HCT116 (cell line): ENCODE data around the gene TUBA4B.
A peak's percentile ranks its signal among the peaks of the same experiment; 100 is the strongest.

ENCODE experiments used
- CEBPB ChIP-seq: IDR thresholded peaks from 2 replicates; pipeline ENCODE4 v1.6.1; 2012; ENCODE audit warnings: low read depth
- CTCF ChIP-seq, 3 experiments: fragments of 200-600 bp in 1 of 3; sonication (generic) in 1 of 3; IDR thresholded peaks in 2 of 3; conservative IDR thresholded peaks in 1 of 3; 2 replicates each; pipeline ENCODE4 v1.5.1; 2012 to 2017; ENCODE audit warnings: low read depth in 2 of 3, low read length in 2 of 3, antibody characterized with exemption in 1 of 3, borderline replicate concordance in 1 of 3, control low read depth in 1 of 3, mild to moderate bottlenecking in 1 of 3, mixed read lengths in 1 of 3, mixed run types in 1 of 3, moderate library complexity in 1 of 3; ENCODE audit not compliant: insufficient read depth in 1 of 3
- EGR1 ChIP-seq: IDR thresholded peaks from 2 replicates; pipeline ENCODE4 v1.6.1; 2012; ENCODE audit warnings: low read depth
- EZH2 ChIP-seq: fragments of 200-600 bp; sonication (generic); IDR thresholded peaks from 2 replicates; pipeline ENCODE4 v1.6.1; 2017; ENCODE audit warnings: antibody characterized with exemption, mixed run types
- EZH2phosphoT487 ChIP-seq: fragments of 200-600 bp; IDR thresholded peaks from 2 replicates; pipeline ENCODE4 v1.6.1; 2018; ENCODE audit warnings: antibody characterized with exemption, borderline replicate concordance
- FOSL1 ChIP-seq: IDR thresholded peaks from 2 replicates; pipeline ENCODE4 v1.6.1; 2012; ENCODE audit warnings: low read depth
- MAX ChIP-seq: IDR thresholded peaks from 2 replicates; pipeline ENCODE4 v1.6.1; 2012
- POLR2A ChIP-seq: IDR thresholded peaks from 2 replicates; pipeline ENCODE4 v1.7.0; 2011; ENCODE audit warnings: borderline replicate concordance; ENCODE audit not compliant: insufficient read depth, insufficient read length; ENCODE audit errors: extremely low read depth
- POLR2AphosphoS5 ChIP-seq: IDR thresholded peaks from 2 replicates; pipeline ENCODE4 v1.6.1; 2011; ENCODE audit warnings: mild to moderate bottlenecking, low read depth, low read length, moderate library complexity
- SIN3A ChIP-seq: IDR thresholded peaks from 2 replicates; pipeline ENCODE4 v1.6.1; 2012; ENCODE audit warnings: low read depth
- SP1 ChIP-seq: IDR thresholded peaks from 2 replicates; pipeline ENCODE4 v1.6.1; 2012; ENCODE audit warnings: low read depth
- ZNF274 ChIP-seq: fragments of 200-500 bp; sonication (Bioruptor generic); IDR thresholded peaks from 2 replicates; pipeline ENCODE4 v1.6.1; 2014; ENCODE audit warnings: mild to moderate bottlenecking, low read depth, low read length, inconsistent platforms

GRCh38 chr2:219279916-219280516, 27.0 kb downstream of the TUBA4B start:
- no peak for TF ChIP-seq POLR2A
- TF ChIP-seq CTCF (IDR thresholded peaks at IDR 0.05 in 2 of 3, conservative IDR thresholded peaks at IDR 0.05 in 1 of 3; ENCODE audit: borderline replicate concordance in 1 of 3, insufficient read depth in 1 of 3, low read depth in 2 of 3, low read length in 2 of 3) = peak in 1 of 3 experiments; percentile 1; a peak in 1 of 6 replicates
- no peak for TF ChIP-seq EZH2phosphoT487
- TF ChIP-seq CEBPB = no peak
- no peak for TF ChIP-seq FOSL1
- TF ChIP-seq EZH2 = no peak
- TF ChIP-seq MAX = no peak
- TF ChIP-seq POLR2AphosphoS5 = no peak
- TF ChIP-seq EGR1 = no peak
- no peak for TF ChIP-seq SP1
- no peak for TF ChIP-seq SIN3A
- TF ChIP-seq ZNF274 = no peak
